SK-N-SH (cell line): Measurements from ENCODE around the gene TIMD4. TPM values are rescaled to one million over a fixed set of nuclear protein-coding genes. Genes with fewer than 3 reads are reported as not detected.

Experiments used
- CTCF ChIA-PET: fragments of 300-600, 350-600 bp; formaldehyde crosslinking; extraction: SDS; loops from one replicate; lab custom pipeline; 2021; lab: Yijun Ruan, JAX
- POLR2A ChIA-PET: fragments of 350-600 bp; sonication (Branson Sonifier 250); formaldehyde crosslinking; extraction: SDS; loops from one replicate; lab custom pipeline; 2020; ENCODE audit warnings: antibody characterized with exemption, inconsistent platforms; lab: Yijun Ruan, JAX
- DNase-seq: peaks from one replicate; pipeline ENCODE4 v3.0.0; 2012
- H2AFZ ChIP-seq: fragments of 200-600 bp; sonication (generic); 2 replicates; pipeline ENCODE4 v1.8.1; 2016; ENCODE audit warnings: antibody characterized with exemption, mild to moderate bottlenecking, low read depth
- H3F3A ChIP-seq: fragments of 200-600 bp; sonication (generic); replicated peaks from 2 replicates; pipeline ENCODE3; 2016; ENCODE audit warnings: antibody characterized with exemption, mild to moderate bottlenecking; ENCODE audit not compliant: insufficient read depth
- H3K27ac ChIP-seq, 2 experiments: fragments of 200-500 bp in 1 of 2; fragments of 200-600 bp in 1 of 2; sonication (Bioruptor generic) in 1 of 2; sonication (generic), shearing (Covaris generic) in 1 of 2; 2 replicates each; pipeline versions ENCODE4 v1.5.1 to v1.6.1; 2014 to 2016; ENCODE audit warnings: low read depth in 2 of 2, inconsistent platforms in 1 of 2, low read length in 1 of 2, mild to moderate bottlenecking in 1 of 2, mixed read lengths in 1 of 2
- H3K27me3 ChIP-seq: fragments of 200-600 bp; sonication (generic), shearing (Covaris generic); 2 replicates; pipeline ENCODE4 v1.6.1; 2016; ENCODE audit warnings: mixed run types; ENCODE audit not compliant: insufficient read depth
- H3K36me3 ChIP-seq, 2 experiments: fragments of 200-500 bp in 1 of 2; fragments of 200-600 bp in 1 of 2; sonication (Bioruptor generic) in 1 of 2; sonication (generic) in 1 of 2; replicated peaks in 1 of 2; 2 replicates each; pipeline versions ENCODE3 to v1.5.1; 2014 to 2016; ENCODE audit warnings: low read length in 1 of 2, mild to moderate bottlenecking in 1 of 2; ENCODE audit not compliant: insufficient read depth in 2 of 2, control insufficient read depth in 1 of 2
- H3K4me1 ChIP-seq, 2 experiments: fragments of 200-500 bp in 1 of 2; fragments of 200-600 bp in 1 of 2; sonication (Bioruptor generic) in 1 of 2; sonication (generic), shearing (Covaris generic) in 1 of 2; 2 replicates each; pipeline versions ENCODE4 v1.5.1 to v1.6.1; 2014 to 2016; ENCODE audit warnings: low read depth in 1 of 2, low read length in 1 of 2, mixed run types in 1 of 2; ENCODE audit not compliant: insufficient read depth in 2 of 2, control insufficient read depth in 1 of 2
- H3K4me2 ChIP-seq: fragments of 200-600 bp; sonication (generic), shearing (Covaris generic); 2 replicates; pipeline ENCODE4 v1.6.1; 2017; ENCODE audit warnings: mixed run types
- H3K4me3 ChIP-seq, 2 experiments: fragments of 200-500 bp in 1 of 2; fragments of 200-600 bp in 1 of 2; sonication (Bioruptor generic) in 1 of 2; sonication (generic), shearing (Covaris generic) in 1 of 2; 2 replicates each; pipeline versions ENCODE4 v1.5.1 to v1.8.1; 2014 to 2016; ENCODE audit warnings: low read depth in 2 of 2, inconsistent platforms in 1 of 2, low read length in 1 of 2, mild to moderate bottlenecking in 1 of 2, mixed read lengths in 1 of 2, moderate library complexity in 1 of 2
- H3K79me2 ChIP-seq: fragments of 200-600 bp; sonication (generic); 2 replicates; pipeline ENCODE4 v1.8.1; 2017; ENCODE audit warnings: mild to moderate bottlenecking; ENCODE audit not compliant: insufficient read depth
- H3K9ac ChIP-seq: fragments of 200-600 bp; sonication (generic); 2 replicates; pipeline ENCODE4 v1.6.1; 2017; ENCODE audit warnings: mixed run types
- H3K9me2 ChIP-seq: fragments of 200-600 bp; sonication (generic); 2 replicates; pipeline ENCODE4 v1.6.1; 2017; ENCODE audit warnings: mixed run types
- H3K9me3 ChIP-seq: fragments of 200-600 bp; sonication (generic); 2 replicates; pipeline ENCODE4 v1.6.1; 2017; ENCODE audit warnings: mixed run types, mild to moderate bottlenecking, moderate library complexity
- H4K20me1 ChIP-seq: fragments of 200-600 bp; sonication (generic); 2 replicates; pipeline ENCODE4 v1.6.1; 2017; ENCODE audit warnings: mild to moderate bottlenecking, mixed run types; ENCODE audit not compliant: insufficient read depth
- CHD2 ChIP-seq: fragments of 150-350 bp; IDR thresholded peaks from 2 replicates; pipeline ENCODE4 v1.6.1; 2018; ENCODE audit warnings: low read length; ENCODE audit not compliant: partially characterized antibody
- EP300 ChIP-seq, 2 experiments: IDR thresholded peaks; 2 replicates each; pipeline versions ENCODE4 v1.4.0 to v1.6.1; 2012; ENCODE audit warnings: borderline replicate concordance in 1 of 2, low read depth in 1 of 2, low read length in 1 of 2
- FOSL2 ChIP-seq: IDR thresholded peaks from 2 replicates; pipeline ENCODE4 v1.4.0; 2012; ENCODE audit warnings: low read depth, mild to moderate bottlenecking, moderate library complexity, borderline replicate concordance
- FOXJ3 ChIP-seq: sonication (generic); formaldehyde crosslinking; IDR thresholded peaks from 2 replicates; pipeline ENCODE4 v1.5.1; 2020; ENCODE audit warnings: mild to moderate bottlenecking, missing genetic modification reagents
- JUND ChIP-seq: IDR thresholded peaks from 2 replicates; pipeline ENCODE4 v1.4.0; 2012
- MEF2A ChIP-seq: IDR thresholded peaks from 2 replicates; pipeline ENCODE4 v1.4.0; 2012; ENCODE audit warnings: low read depth, borderline replicate concordance
- MXI1 ChIP-seq: IDR thresholded peaks from 2 replicates; pipeline ENCODE4 v1.6.1; 2012; ENCODE audit warnings: mild to moderate bottlenecking, low read depth, low read length, improper control_type of control experiment
- NRF1 ChIP-seq: IDR thresholded peaks from 2 replicates; pipeline ENCODE4 v1.6.1; 2012; ENCODE audit warnings: low read depth, mild to moderate bottlenecking, low read length
- POLR2AphosphoS5 ChIP-seq: IDR thresholded peaks from 2 replicates; pipeline ENCODE4 v1.6.1; 2012; ENCODE audit warnings: low read depth, low read length
- RAD21 ChIP-seq: IDR thresholded peaks from 2 replicates; pipeline ENCODE4 v1.6.1; 2012; ENCODE audit warnings: mild to moderate bottlenecking, low read length
- SIN3A ChIP-seq: IDR thresholded peaks from 2 replicates; pipeline ENCODE4 v1.6.1; 2012; ENCODE audit warnings: low read depth, mild to moderate bottlenecking, low read length, moderate library complexity, borderline replicate concordance
- SMC3 ChIP-seq: IDR thresholded peaks from 2 replicates; pipeline ENCODE4 v1.6.1; 2012; ENCODE audit warnings: low read depth, low read length, improper control_type of control experiment
- TAF1 ChIP-seq: IDR thresholded peaks from 2 replicates; pipeline ENCODE4 v1.6.1; 2012; ENCODE audit warnings: low read depth, mild to moderate bottlenecking, low read length, moderate library complexity, borderline replicate concordance
- TCF12 ChIP-seq: IDR thresholded peaks from 2 replicates; pipeline ENCODE4 v1.4.0; 2012
- TEAD4 ChIP-seq: IDR thresholded peaks from 2 replicates; pipeline ENCODE4 v1.4.0; 2012; ENCODE audit warnings: mild to moderate bottlenecking, borderline replicate concordance; ENCODE audit not compliant: insufficient read depth
- YY1 ChIP-seq: IDR thresholded peaks from 2 replicates; pipeline ENCODE4 v1.4.0; 2012; ENCODE audit warnings: low read depth, mild to moderate bottlenecking
- WGBS: methylation state at CpG from one replicate; pipeline ENCODE4 v1.1.6; 2017; ENCODE audit warnings: low lambda C conversion rate; 5-methylcytosine and 5-hydroxymethylcytosine counted together
- polyA plus RNA-seq, 3 experiments: library from polyadenylated mRNA; depleted of rRNA; stranded (reverse); fragments of >200 nt; gene quantifications; 2 replicates each; pipeline ENCODE4 v1.2.3, GENCODE V29; 2012
- TF ChIP-seq, protein P1 (sequence below): fragments of 150-350 bp; IDR thresholded peaks from 2 replicates; pipeline ENCODE4 v1.6.1; 2017; ENCODE audit warnings: antibody characterized with exemption, low read length, low read depth, borderline replicate concordance
- TF ChIP-seq, protein P2 (sequence below): fragments of 200-600 bp; sonication (generic); IDR thresholded peaks from 2 replicates; pipeline ENCODE4 v1.6.1; 2017; ENCODE audit warnings: antibody characterized with exemption, mild to moderate bottlenecking, moderate library complexity
- TF ChIP-seq, protein P3 (sequence below): IDR thresholded peaks from 2 replicates; pipeline ENCODE4 v1.6.1; 2012; ENCODE audit warnings: mild to moderate bottlenecking, low read depth, low read length, moderate library complexity
- TF ChIP-seq, protein P4 (sequence below): IDR thresholded peaks from 2 replicates; pipeline ENCODE4; 2012

TIMD4 gene
- polyA plus RNA-seq, 1 of the 3 experiments (the other 2 are of a cell fraction): not detected

DNA sequence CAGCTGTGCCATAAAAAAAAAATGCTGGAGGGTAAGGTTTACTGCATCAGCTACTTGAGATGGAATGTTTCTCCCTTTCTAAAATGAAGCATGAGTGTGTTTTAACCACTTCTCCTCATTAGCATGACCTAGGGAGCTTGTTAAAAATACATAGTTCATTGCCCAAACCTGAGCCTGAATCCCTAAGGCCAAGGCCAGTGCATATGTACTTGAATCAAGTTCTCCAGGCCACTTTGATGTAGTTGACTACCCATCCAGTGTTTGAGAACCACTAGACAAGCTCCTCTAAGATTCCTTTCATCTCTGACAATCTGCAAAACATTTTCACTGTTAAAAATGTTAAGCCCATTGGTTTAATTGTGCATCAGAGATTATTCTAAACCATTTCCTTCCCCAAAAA, 6.7 kb downstream of the TIMD4 start:
- CTCF ChIA-PET: no interaction called here

DNA sequence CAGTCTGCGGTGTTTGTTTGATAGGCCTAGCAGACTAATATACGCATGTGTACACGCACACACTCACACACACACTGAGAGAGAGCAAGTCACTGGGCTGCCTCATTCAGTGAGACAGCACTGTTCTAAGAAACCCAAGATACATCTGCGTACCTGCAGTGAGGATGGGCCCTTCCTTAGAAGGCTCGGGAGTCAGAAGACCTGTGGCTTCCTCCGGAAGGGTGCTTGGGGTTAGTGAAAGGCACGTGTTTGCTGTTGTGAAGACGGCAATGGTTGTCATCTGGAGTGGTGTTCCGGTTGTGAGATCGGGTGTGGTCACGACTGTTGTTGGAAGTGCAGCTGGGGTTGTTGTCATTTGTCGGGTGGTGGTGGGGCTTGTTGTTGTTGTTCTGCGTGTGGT, 11.7 kb downstream of the TIMD4 start:
- no peak overlapping the region for H2AFZ ChIP-seq
- no peaks in the 10 kb centered on the region for H4K20me1 ChIP-seq
- H3K4me3 ChIP-seq: no peak overlapping the region
- H3K79me2 ChIP-seq: no peaks in the 10 kb centered on the region
- no peak overlapping the region for H3K4me2 ChIP-seq
- WGBS: 53% methylated on average over 13 of the region's 13 CpGs
- POLR2A ChIA-PET: no interaction called here
- no peaks in the 10 kb centered on the region for H3K36me3 ChIP-seq
- H3K9me2 ChIP-seq: no peaks in the 10 kb centered on the region
- CTCF ChIA-PET: no interaction called here
- H3F3A ChIP-seq: no peaks in the 10 kb centered on the region
- no peaks in the 10 kb centered on the region for H3K27me3 ChIP-seq
- no peak overlapping the region for H3K27ac ChIP-seq
- DNase-seq: no peak
- H3K4me1 ChIP-seq: no peaks in the 10 kb centered on the region
- no peaks in the 10 kb centered on the region for H3K9me3 ChIP-seq
- no peak overlapping the region for H3K9ac ChIP-seq
- TF ChIP-seq, protein P1, sequence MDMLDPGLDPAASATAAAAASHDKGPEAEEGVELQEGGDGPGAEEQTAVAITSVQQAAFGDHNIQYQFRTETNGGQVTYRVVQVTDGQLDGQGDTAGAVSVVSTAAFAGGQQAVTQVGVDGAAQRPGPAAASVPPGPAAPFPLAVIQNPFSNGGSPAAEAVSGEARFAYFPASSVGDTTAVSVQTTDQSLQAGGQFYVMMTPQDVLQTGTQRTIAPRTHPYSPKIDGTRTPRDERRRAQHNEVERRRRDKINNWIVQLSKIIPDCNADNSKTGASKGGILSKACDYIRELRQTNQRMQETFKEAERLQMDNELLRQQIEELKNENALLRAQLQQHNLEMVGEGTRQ: no peak
- TF ChIP-seq POLR2AphosphoS5: no peak
- TF ChIP-seq NRF1: no peak
- no peak for TF ChIP-seq FOXJ3 (CRISPR knock-in tag)
- TF ChIP-seq TCF12: no peak
- TF ChIP-seq TAF1: no peak
- no peak for TF ChIP-seq EP300 (IDR thresholded peaks at IDR 0.05; ENCODE audit: borderline replicate concordance in 1 of 2, low read depth in 1 of 2, low read length in 1 of 2)
- TF ChIP-seq, protein P2, sequence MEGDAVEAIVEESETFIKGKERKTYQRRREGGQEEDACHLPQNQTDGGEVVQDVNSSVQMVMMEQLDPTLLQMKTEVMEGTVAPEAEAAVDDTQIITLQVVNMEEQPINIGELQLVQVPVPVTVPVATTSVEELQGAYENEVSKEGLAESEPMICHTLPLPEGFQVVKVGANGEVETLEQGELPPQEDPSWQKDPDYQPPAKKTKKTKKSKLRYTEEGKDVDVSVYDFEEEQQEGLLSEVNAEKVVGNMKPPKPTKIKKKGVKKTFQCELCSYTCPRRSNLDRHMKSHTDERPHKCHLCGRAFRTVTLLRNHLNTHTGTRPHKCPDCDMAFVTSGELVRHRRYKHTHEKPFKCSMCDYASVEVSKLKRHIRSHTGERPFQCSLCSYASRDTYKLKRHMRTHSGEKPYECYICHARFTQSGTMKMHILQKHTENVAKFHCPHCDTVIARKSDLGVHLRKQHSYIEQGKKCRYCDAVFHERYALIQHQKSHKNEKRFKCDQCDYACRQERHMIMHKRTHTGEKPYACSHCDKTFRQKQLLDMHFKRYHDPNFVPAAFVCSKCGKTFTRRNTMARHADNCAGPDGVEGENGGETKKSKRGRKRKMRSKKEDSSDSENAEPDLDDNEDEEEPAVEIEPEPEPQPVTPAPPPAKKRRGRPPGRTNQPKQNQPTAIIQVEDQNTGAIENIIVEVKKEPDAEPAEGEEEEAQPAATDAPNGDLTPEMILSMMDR: no peak
- TF ChIP-seq, protein P3, sequence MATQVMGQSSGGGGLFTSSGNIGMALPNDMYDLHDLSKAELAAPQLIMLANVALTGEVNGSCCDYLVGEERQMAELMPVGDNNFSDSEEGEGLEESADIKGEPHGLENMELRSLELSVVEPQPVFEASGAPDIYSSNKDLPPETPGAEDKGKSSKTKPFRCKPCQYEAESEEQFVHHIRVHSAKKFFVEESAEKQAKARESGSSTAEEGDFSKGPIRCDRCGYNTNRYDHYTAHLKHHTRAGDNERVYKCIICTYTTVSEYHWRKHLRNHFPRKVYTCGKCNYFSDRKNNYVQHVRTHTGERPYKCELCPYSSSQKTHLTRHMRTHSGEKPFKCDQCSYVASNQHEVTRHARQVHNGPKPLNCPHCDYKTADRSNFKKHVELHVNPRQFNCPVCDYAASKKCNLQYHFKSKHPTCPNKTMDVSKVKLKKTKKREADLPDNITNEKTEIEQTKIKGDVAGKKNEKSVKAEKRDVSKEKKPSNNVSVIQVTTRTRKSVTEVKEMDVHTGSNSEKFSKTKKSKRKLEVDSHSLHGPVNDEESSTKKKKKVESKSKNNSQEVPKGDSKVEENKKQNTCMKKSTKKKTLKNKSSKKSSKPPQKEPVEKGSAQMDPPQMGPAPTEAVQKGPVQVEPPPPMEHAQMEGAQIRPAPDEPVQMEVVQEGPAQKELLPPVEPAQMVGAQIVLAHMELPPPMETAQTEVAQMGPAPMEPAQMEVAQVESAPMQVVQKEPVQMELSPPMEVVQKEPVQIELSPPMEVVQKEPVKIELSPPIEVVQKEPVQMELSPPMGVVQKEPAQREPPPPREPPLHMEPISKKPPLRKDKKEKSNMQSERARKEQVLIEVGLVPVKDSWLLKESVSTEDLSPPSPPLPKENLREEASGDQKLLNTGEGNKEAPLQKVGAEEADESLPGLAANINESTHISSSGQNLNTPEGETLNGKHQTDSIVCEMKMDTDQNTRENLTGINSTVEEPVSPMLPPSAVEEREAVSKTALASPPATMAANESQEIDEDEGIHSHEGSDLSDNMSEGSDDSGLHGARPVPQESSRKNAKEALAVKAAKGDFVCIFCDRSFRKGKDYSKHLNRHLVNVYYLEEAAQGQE: no peak
- TF ChIP-seq FOSL2: no peak
- TF ChIP-seq MEF2A: no peak
- no peak for TF ChIP-seq RAD21

More for the DNA sequence above, 6.7 kb downstream of the TIMD4 start:
- H2AFZ ChIP-seq: no peak overlapping the region
- no peaks in the 10 kb centered on the region for H4K20me1 ChIP-seq
- no peaks in the 10 kb centered on the region for H3K4me1 ChIP-seq
- H3K9me2 ChIP-seq: no peaks in the 10 kb centered on the region
- H3K4me3 ChIP-seq: no peak overlapping the region
- H3K36me3 ChIP-seq: no peaks in the 10 kb centered on the region
- H3K79me2 ChIP-seq: no peaks in the 10 kb centered on the region
- H3K9ac ChIP-seq: no peak overlapping the region
- H3F3A ChIP-seq: no peaks in the 10 kb centered on the region
- POLR2A ChIA-PET: no interaction called here
- TF ChIP-seq TEAD4: no peak
- TF ChIP-seq, protein P2: no peak
- TF ChIP-seq CHD2: no peak
- TF ChIP-seq MEF2A: no peak
- TF ChIP-seq YY1: no peak
- TF ChIP-seq MXI1: no peak
- TF ChIP-seq JUND: no peak
- TF ChIP-seq SMC3: no peak
- TF ChIP-seq SIN3A: no peak
- TF ChIP-seq, protein P4, sequence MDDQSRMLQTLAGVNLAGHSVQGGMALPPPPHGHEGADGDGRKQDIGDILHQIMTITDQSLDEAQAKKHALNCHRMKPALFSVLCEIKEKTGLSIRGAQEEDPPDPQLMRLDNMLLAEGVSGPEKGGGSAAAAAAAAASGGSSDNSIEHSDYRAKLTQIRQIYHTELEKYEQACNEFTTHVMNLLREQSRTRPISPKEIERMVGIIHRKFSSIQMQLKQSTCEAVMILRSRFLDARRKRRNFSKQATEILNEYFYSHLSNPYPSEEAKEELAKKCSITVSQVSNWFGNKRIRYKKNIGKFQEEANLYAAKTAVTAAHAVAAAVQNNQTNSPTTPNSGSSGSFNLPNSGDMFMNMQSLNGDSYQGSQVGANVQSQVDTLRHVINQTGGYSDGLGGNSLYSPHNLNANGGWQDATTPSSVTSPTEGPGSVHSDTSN: no peak
- TF ChIP-seq, all 33 proteins: peak for 0
- no peak overlapping the region for H3K27ac ChIP-seq
- H3K9me3 ChIP-seq: no peaks in the 10 kb centered on the region
- no peaks in the 10 kb centered on the region for H3K27me3 ChIP-seq
- H3K4me2 ChIP-seq: no peak overlapping the region
- DNase-seq: no peak
